Activated CD4-positive, CD25-positive, alpha-beta regulatory T cell treated with anti-CD3 and anti-CD28 coated beads, Interleukin-2, amount 50 U/mL, for 72 hours (primary cell): Measurements from ENCODE around the gene DDX39B.

Experiments
- DNase-seq: peaks from one replicate; pipeline ENCODE4 v3.0.0; 2021

Gene DDX39B

GRCh38 chr6:31546958-31547726, 5.3 kb upstream of the DDX39B start, which contains the start of gene NFKBIL1:
Gene NFKBIL1, plus strand, starts transcription at chr6:31547608. Its CDS starts 87 bp downstream, at chr6:31547695.
- DNase-seq: peak; percentile 82

- peak; percentile 88 for DNase-seq
Measured at GRCh38 chr6:31546339-31546957, 4.6 kb upstream of the DDX39B start, which contains the start of gene ATP6V1G2. Gene ATP6V1G2, minus strand, starts transcription at chr6:31546608. Its CDS starts 49 bp downstream, at chr6:31546559.

DNA sequence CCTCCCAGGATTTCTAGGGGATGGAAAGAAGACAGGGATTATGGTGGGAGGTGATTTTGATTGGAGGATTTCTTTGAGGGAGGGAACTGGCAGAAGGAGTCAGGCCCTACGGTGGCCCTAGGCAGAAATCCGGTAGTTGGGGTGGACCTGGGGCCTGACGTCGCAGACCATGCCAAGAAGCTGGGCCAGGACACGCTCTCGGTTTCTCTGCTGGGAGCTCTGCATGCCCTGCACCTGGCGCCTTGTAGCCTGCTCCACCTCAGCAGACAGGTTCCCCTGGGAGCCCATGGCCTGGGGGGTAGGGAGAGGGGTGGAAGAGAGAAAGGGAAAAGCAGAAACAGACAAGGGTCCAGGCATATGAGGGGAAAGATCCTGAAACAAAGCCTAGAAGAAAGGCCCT, 3.5 kb upstream of the DDX39B start:
- no peak for DNase-seq

- DNase-seq: no peak
Measured at GRCh38 chr6:31544676-31545075, 2.9 kb upstream of the DDX39B start.

GRCh38 chr6:31543639-31544038, 1.8 kb upstream of the DDX39B start:
- no peak for DNase-seq

GRCh38 chr6:31541059-31541657, 645 bp downstream of the DDX39B start:
- peak; percentile 69 for DNase-seq

- DNase-seq: no peak
Measured at GRCh38 chr6:31540640-31541039, 1.2 kb downstream of the DDX39B start.

GRCh38 chr6:31538805-31539400, 2.9 kb downstream of the DDX39B start:
- DNase-seq: no peak

GRCh38 chr6:31535538-31536324, 6.1 kb downstream of the DDX39B start:
- no peak for DNase-seq

DNA sequence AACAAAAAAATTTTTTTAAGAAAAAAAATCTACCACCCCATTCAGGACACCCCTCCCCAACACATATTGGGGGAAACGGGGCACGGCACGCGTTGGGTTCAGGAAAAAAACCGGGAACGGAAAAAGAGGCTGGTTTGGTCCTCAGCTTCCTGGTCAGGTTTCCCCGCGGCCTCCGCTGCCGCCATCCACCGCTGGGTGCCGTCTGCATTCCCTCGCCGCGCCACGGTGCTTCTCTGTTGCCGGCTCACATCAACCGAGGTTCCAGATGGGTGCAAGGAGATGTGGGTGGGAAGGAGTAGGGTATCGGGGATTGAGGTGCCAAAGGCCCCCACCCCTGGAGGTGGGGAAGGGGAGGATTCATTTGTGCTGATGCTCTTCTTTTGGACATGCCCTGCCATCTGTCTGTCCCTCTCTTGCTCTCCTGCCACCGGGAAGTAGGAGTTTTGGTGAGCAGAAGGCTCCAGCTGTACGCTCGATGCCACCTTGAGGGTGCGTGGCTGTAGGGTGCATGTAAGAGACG, 7.2 kb downstream of the DDX39B start:
- DNase-seq: no peak

- DNase-seq: no peak
Measured at GRCh38 chr6:31534011-31534410, 7.8 kb downstream of the DDX39B start.

- no peak for DNase-seq
Measured at GRCh38 chr6:31533455-31533841, 8.4 kb downstream of the DDX39B start.

- DNase-seq: no peak
Measured at GRCh38 chr6:31532644-31533454, 9.0 kb downstream of the DDX39B start.

DNA sequence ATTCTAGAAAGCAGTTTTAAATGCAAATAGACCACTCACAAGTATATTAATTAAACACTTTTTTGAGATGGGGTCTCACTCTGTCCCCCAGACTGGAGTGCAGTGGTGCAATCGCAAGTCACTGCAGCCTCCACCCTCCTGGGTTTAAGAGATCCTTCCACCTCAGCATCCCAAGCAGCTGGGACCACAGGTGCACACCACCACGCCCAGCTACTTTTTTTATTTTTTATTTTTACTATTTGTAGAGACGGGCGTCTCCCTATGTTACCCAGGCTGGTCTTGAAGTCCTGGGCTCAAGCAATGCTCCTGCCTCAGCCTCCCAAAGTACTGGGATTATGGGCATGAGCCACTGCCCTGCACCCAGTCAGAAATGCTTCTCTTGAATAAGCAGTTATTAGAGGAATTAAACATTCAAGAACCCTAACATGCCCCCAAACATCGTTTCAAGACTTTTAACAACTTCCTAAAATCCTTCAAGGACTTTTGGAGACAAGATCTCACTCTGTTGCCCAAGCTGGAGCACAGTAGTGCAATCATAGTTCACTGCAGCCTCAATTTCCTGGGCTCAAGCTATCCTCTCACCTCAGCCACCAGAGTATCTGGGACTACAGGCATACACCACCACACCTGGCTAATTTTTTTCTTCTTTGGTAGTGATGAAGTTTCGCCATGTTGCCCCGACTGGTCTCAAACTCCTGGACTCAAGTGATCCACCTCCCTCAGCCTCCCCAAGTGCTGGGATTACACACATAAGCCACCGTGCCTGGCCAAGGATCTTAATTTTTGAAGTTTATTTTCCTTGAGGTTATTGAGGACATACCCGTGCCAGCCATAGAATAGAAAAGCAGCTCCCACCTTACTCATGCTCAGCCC, 9.8 kb downstream of the DDX39B start:
- no peak for DNase-seq

- no peak for DNase-seq
Measured at GRCh38 chr6:31531162-31531561, 10.6 kb downstream of the DDX39B start.

GRCh38 chr6:31530659-31531058, 11.1 kb downstream of the DDX39B start:
- DNase-seq: no peak

DNA sequence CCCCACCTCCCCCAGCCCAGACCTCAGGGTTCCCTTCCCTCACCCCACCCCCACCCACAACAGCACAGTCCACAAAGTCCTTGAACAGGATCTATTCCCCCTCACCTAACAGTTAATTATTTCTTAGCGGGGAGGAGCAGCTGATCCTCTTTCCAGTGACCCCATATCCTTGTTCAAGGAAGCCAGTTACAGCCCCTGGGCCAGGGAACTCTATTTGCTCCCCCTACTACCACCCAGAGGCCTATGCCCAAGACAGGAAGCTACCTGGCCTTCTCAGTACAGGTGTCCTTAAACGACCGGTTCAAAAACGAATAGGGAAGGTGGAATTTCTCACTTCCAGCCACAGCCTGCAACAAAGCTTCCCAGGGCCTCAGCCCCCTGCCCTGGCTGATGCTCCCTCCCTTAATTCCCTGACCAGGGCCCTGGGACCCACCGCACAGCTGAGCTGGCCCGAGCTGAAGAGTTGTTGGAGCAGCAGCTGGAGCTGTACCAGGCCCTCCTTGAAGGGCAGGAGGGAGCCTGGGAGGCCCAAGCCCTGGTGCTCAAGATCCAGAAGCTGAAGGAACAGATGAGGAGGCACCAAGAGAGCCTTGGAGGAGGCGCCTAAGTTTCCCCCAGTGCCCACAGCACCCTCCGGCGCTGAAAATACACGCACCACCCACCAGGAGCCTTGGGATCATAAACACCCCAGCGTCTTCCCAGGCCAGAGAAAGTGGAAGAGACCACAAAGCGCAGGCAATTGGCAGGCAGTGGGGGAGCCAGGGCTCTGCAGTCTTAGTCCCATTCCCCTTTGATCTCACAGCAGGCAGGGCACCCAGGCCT, 12.3 kb downstream of the DDX39B start:
- no peak for DNase-seq

- DNase-seq: no peak
Measured at GRCh38 chr6:31528821-31529328, 12.9 kb downstream of the DDX39B start, which contains the start of gene MCCD1. Gene MCCD1, plus strand, starts transcription at chr6:31528962. Its CDS starts 53 bp downstream, at chr6:31529015.

DNA sequence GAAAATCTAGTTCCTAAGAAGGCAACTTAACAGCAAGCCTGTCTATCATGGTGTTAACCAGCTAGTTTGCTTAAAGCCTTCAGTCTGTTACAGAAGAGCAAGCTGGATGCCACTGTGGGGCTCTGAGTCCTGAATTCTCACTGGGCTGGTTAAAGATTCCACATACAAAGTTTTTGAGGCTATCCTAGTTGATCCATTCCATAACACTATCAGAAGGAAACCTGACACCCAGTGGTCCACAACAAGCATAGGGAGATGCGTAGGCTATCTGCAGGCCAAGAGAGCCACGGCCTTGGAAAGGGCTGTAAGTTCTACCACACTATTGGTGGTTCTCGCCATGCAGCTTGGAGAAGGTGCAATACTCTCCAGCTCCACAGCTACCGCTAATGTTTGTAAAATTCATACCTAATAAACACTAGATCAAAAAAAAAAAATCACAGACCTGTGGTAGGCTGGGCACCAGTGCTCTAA, 13.5 kb downstream of the DDX39B start:
- DNase-seq: no peak
